Vagina (tissue), 2 donors: ENCODE data around the gene SFTPA1. TPM values are rescaled to one million over a fixed set of nuclear protein-coding genes. Genes with fewer than 3 reads are reported as not detected.
"Not testable (repeated sequence)": the region's sequence is repeated elsewhere in the genome, so short reads cannot be mapped to it uniquely, and the experiment has no call there.

Source experiments
- DNase-seq, 2 donors: peaks; one replicate each; pipeline ENCODE4 v3.0.0-alpha.2; 2017; ENCODE audit errors: extremely low spot score in 2 of 2
- H3K27ac ChIP-seq: fragments of 200-600 bp; sonication (generic); one replicate; pipeline ENCODE4 v1.5.1; 2019
- H3K27me3 ChIP-seq: fragments of 200-600 bp; sonication (generic); one replicate; pipeline ENCODE4 v1.5.1; 2019
- H3K36me3 ChIP-seq, 2 donors: fragments of 200-600 bp; sonication (generic); one replicate each; pipeline ENCODE4 v1.5.1; 2017 to 2019
- H3K4me1 ChIP-seq: fragments of 200-600 bp; sonication (generic); one replicate; pipeline ENCODE4 v1.5.1; 2019
- H3K4me3 ChIP-seq, 2 donors: fragments of 200-600 bp; sonication (generic); 1 replicate in 1 of 2; 2 replicates in 1 of 2; pipeline ENCODE4 v1.5.1; 2016 to 2019
- H3K9me3 ChIP-seq: fragments of 200-600 bp; sonication (generic); one replicate; pipeline ENCODE4 v1.5.1; 2019
- POLR2A ChIP-seq, 2 donors: fragments of 450-650 bp; IDR thresholded peaks; one replicate each; pipeline ENCODE4 v1.6.1; 2017; ENCODE audit warnings: antibody characterized with exemption in 2 of 2, mild to moderate bottlenecking in 2 of 2, moderate library complexity in 2 of 2
- POLR2AphosphoS5 ChIP-seq, 2 donors: sonication (generic); formaldehyde crosslinking; IDR thresholded peaks; one replicate each; pipeline ENCODE4 v1.9.0; 2017; ENCODE audit warnings: antibody characterized with exemption in 2 of 2, mild to moderate bottlenecking in 2 of 2, low read depth in 1 of 2; ENCODE audit not compliant: insufficient read depth in 1 of 2
- intact Hi-C: fragments of 100-400 bp; cut with DNase I; formaldehyde crosslinking; loops from one replicate; pipeline ENCODE4 v1.15.1; 2023
- total RNA-seq: library from RNA; depleted of rRNA; stranded (reverse); fragments of >200 nt; gene quantifications from one replicate; pipeline ENCODE4 v1.2.3, GENCODE V29; 2016
- TF ChIP-seq, protein P1 (sequence below), 3 experiments: fragments of 450-650 bp in 2 of 3; fragments of 200-600 bp in 1 of 3; sonication (generic) in 1 of 3; IDR thresholded peaks; one replicate each; pipeline ENCODE4 v1.5.1; 2017 to 2019; ENCODE audit warnings: antibody characterized with exemption in 3 of 3, mild to moderate bottlenecking in 2 of 3, moderate library complexity in 2 of 3

The SFTPA1 gene
- total RNA-seq, result 2.9 TPM

DNA sequence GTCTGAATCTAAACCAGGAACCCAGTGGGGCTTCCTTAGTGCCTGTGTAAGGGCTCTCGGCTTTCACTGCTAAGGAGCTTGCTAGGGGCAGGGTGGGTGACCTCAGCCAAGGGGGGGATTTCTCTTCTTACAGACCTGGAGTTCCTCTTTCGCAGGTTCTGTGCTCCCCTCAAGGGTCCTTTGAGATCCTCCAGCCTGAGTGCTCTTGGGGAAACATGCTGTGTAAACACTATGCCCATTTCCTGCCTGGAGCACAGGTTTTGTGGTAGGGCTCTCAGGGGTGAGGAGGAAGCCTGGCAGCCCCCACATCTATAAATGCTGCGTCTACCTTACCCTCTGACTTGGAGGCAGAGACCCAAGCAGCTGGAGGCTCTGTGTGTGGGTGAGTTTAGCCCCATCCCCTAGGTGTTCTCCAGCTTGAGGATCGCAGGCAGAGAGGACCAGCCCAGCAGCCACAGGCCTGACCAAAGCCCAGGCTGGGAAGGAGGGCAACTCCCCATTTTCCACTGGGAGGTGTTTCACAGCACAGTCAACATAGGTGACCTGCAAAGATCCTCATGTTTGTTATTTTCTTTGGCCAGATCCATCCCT, at the start of gene SFTPA1:
TSS of gene SFTPA1 (plus strand) at position 339 of the 591 bp plus-strand sequence. CDS start 887 bp downstream, outside the sequence.
- Histone ChIP-seq H3K4me1 (no peaks in the 10 kb centered on the region), H3K27me3 (no peaks in the 10 kb centered on the region), H3K27ac (no peak within 1 kb of the TSS), H3K4me3 (no peak within 1 kb of the TSS), H3K36me3 (no peaks in the 10 kb centered on the region), H3K9me3 (no peaks in the 10 kb centered on the region)
- no peak for DNase-seq
- intact Hi-C loops, result no loop called here
- TF ChIP-seq POLR2AphosphoS5 (IDR thresholded peaks at IDR 0.05; ENCODE audit: insufficient read depth in 1 of 2, low read depth in 1 of 2) (no peak), POLR2A (IDR thresholded peaks at IDR 0.05) (no peak)
- TF ChIP-seq, protein P1, sequence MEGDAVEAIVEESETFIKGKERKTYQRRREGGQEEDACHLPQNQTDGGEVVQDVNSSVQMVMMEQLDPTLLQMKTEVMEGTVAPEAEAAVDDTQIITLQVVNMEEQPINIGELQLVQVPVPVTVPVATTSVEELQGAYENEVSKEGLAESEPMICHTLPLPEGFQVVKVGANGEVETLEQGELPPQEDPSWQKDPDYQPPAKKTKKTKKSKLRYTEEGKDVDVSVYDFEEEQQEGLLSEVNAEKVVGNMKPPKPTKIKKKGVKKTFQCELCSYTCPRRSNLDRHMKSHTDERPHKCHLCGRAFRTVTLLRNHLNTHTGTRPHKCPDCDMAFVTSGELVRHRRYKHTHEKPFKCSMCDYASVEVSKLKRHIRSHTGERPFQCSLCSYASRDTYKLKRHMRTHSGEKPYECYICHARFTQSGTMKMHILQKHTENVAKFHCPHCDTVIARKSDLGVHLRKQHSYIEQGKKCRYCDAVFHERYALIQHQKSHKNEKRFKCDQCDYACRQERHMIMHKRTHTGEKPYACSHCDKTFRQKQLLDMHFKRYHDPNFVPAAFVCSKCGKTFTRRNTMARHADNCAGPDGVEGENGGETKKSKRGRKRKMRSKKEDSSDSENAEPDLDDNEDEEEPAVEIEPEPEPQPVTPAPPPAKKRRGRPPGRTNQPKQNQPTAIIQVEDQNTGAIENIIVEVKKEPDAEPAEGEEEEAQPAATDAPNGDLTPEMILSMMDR (IDR thresholded peaks at IDR 0.05), result no peak

DNA sequence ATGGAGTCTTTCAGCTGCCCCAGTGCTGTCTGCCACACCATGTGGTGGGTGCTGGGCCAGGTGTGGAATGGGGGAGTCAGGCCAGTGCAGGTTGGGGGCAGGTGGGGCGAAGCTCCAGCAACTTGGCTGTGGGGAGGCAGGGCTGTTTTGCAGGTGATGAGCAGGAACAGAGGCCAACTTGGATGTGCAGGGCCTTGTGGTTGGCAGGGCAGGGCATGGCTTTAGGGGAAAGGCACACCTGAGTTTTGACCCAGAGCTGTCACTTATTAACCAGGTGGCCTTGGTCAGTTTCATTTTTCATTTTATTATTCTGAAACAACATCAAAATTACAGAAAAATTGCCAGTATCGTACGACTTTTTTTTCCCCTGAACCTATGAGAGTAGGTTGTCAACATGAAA, 49.5 kb upstream of the SFTPA1 start:
- intact Hi-C loops, result no loop called here
- no peak for DNase-seq
- Histone ChIP-seq H3K9me3 (no peaks in the 10 kb centered on the region), H3K27me3 (no peaks in the 10 kb centered on the region), H3K36me3 (no peaks in the 10 kb centered on the region), H3K4me3 (no peak overlapping the region), H3K27ac (no peak overlapping the region), H3K4me1 (no peaks in the 10 kb centered on the region)
- TF ChIP-seq, protein P1 (IDR thresholded peaks at IDR 0.05), result no peak
- no peak for TF ChIP-seq POLR2A (IDR thresholded peaks at IDR 0.05)
- TF ChIP-seq POLR2AphosphoS5 (IDR thresholded peaks at IDR 0.05; ENCODE audit: insufficient read depth in 1 of 2, low read depth in 1 of 2), result no peak

DNA sequence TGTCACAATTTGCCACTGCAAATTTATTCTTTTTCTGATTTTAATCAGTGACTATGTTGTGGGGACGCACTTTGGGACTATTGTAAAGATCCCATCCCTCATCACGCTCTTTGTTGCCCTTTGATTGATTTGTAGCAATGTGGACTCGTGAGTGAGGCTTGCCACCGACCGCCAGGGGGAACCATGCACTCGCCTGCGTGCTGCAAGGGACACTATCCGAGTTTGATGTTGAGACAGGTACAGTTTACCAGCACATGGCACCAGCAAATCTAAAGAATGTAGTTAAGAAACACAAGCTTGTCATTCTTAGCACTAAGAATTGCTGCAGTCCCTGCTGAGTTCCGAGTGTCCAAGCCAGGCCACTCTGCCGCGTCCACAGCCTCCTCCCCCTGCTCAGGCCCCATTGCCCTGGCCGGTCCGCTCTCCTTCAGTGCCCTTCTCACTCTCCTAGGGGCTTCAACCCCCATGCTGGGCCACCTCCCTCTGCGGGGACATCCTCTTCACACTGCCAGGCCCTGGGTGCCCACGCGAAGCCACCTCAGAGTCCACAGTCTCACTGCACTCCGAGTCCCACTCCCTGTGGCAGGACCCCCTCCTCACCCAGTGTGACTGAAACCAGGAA, 48.5 kb upstream of the SFTPA1 start:
- intact Hi-C loops, result no loop called here
- no peak for TF ChIP-seq POLR2A (IDR thresholded peaks at IDR 0.05)
- TF ChIP-seq, protein P1 (IDR thresholded peaks at IDR 0.05), result peak; percentile 56 to 60 (median 59)

DNA sequence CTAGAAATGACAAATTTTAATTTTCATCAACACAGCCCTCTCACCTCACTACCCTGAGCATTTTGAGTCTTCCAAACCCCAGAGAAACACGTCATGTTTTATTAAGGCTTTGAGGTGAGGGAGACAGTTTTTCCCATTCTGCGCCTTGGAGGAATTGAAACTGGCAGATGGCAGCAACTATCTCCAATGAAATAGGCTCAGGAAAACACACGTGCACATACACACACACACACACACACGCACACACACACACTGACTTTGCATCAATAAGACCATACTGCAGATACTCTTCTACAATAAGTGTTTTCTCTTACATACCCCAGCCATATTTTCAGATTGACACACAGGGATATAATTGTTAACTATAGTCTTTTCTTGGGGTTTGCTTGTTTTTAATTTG, 47.3 kb upstream of the SFTPA1 start:
- Histone ChIP-seq H3K27me3 (no peaks in the 10 kb centered on the region), H3K27ac (no peak overlapping the region), H3K36me3 (no peaks in the 10 kb centered on the region), H3K4me1 (no peaks in the 10 kb centered on the region), H3K9me3 (no peaks in the 10 kb centered on the region), H3K4me3 (no peak overlapping the region)
- DNase-seq, result no peak
- intact Hi-C loops, result no loop called here
- TF ChIP-seq, protein P1 (IDR thresholded peaks at IDR 0.05), result no peak
- TF ChIP-seq POLR2AphosphoS5 (IDR thresholded peaks at IDR 0.05; ENCODE audit: insufficient read depth in 1 of 2, low read depth in 1 of 2) (no peak), POLR2A (IDR thresholded peaks at IDR 0.05) (no peak)

More for the DNA sequence above, 48.5 kb upstream of the SFTPA1 start:
- Histone ChIP-seq H3K9me3 (no peaks in the 10 kb centered on the region), H3K4me3 (peak overlapping the region in 1 of 2 donors; percentile 24), H3K4me1 (no peaks in the 10 kb centered on the region), H3K36me3 (no peaks in the 10 kb centered on the region), H3K27ac (no peak overlapping the region), H3K27me3 (no peaks in the 10 kb centered on the region)
- no peak for DNase-seq

DNA sequence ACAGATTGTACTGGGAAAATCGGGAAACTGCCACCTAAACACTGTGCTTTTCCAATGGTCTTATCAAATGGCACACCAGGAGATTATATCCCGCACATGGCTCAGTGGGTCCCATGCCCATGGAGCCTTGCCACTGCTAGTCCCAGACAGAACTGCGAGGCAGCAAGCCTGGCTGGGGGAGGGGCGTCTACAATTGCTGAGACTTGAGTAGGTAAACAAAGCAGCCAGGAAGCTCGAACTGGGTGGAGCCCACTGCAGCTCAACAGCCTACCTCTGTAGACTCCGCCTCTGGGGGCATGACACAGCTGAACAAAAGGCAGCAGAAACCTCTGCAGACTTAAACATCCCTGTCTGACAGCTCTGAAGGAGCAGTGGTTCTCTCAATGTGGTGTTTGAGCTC, 40.1 kb upstream of the SFTPA1 start:
- H3K36me3 ChIP-seq, intact Hi-C loops, H3K4me3 ChIP-seq, H3K9me3 ChIP-seq, H3K27ac ChIP-seq, H3K4me1 ChIP-seq, H3K27me3 ChIP-seq, DNase-seq: not testable (repeated sequence)
